Measurements from ENCODE around the gene IQCH. TPM values are rescaled to one million over a fixed set of nuclear protein-coding genes. Genes with fewer than 3 reads are reported as not detected.

The IQCH gene
- total RNA-seq (2014; rRNA removed; shearing (Covaris generic)) (1.0 and 4.6 TPM in 2 replicates), polyA plus RNA-seq (2016; fragmentation: Nextera tagmentation; extraction: Ambion mirVana) (1.4 and 1.7 TPM in 2 replicates)
- long read RNA-seq, partial matches to known transcripts, result 0 of 2 reads
- long read RNA-seq, other reads (novel, unspliced or antisense), result 1 of 2 reads

DNA sequence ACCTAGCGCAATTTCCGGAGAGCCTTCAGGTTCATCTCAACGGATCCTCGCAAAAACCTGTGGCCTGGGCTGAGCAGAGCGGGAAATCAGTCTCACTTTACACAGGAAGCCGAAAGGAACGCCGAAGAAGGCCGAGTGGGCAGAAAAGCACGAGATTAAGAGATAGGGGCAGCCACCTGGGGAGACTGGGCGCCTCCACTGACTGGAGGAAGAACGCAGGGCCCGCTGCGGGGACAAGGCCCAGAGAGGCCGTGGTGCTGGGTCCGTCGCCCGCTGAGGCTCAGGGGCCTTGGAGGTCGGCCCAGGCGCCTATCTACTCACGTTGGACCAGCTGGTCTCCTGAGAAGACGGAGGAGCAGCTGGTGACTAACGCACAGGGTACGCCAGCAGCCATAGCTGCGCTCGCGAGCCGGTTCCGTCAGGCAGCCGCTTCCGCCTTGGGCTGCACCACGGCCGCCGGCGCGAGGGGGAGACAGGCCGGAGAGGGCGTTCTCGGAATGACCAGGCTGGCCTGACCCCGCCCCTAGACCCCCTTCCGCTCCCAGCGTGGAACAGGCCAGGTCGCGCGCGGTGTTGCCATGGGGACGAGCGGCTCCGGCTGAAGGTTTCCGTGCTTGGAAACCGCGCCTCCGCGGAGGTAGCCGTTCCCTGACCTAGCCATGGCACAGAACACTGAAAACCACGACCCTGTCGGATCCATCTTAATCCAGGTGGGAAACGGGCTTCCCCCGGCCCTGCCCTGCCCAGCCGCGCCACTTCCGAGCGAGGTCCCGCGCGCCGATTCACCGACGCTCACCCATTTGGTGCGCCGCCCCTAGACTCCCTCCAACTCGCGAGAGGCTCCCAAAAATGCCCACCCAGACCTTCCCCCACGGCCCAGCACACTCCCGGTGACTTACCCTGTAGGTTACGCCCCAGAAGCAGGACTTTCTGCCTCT, at the start of gene IQCH, which contains the start of gene AAGAB:
TSS of gene IQCH (plus strand) at position 549 of the 938 bp plus-strand sequence. CDS start at position 660, 111 bp downstream.
TSS of gene AAGAB (minus strand) at position 424 of the 938 bp plus-strand sequence. CDS start at position 394, 30 bp downstream.
- Histone ChIP-seq H4K20me1 (replicated peaks; ENCODE audit: insufficient read depth) (peaks cover 5% of the 10 kb centered on the region; the same call in 1 of the 2 replicates), H3K79me2 (replicated peaks; ENCODE audit: insufficient read depth) (peaks cover 48% of the 10 kb centered on the region), H3K27me3 (ENCODE audit: insufficient read depth) (no peaks in the 10 kb centered on the region), H3K27ac (ENCODE audit: low read depth) (peak within 1 kb of the TSS; percentile 82), H3K4me2 (peak within 1 kb of the TSS; percentile 94), H3K4me1 (ENCODE audit: insufficient read depth) (peaks cover 7% of the 10 kb centered on the region; the same call in 1 of the 2 replicates), H3K4me3 (peak within 1 kb of the TSS; percentile 96), H3K36me3 (ENCODE audit: insufficient read depth) (no peaks in the 10 kb centered on the region), H2AFZ (peak within 1 kb of the TSS; percentile 95), H3F3A (replicated peaks; ENCODE audit: low read depth) (no peaks in the 10 kb centered on the region), H3K9me2 (ENCODE audit: insufficient read depth) (no peaks in the 10 kb centered on the region)
- Mint-ChIP-seq H3K36me3 (ENCODE audit: low read depth) (no peaks in the 10 kb centered on the region), H3K27ac (peak within 1 kb of the TSS; percentile 98), H3K4me3 (peak within 1 kb of the TSS; percentile 100), H3K9me3 (no peaks in the 10 kb centered on the region), H3K27me3 (ENCODE audit: insufficient read depth, low read depth, poor library complexity) (peaks cover 4% of the 10 kb centered on the region), H3K4me1 (peaks cover 8% of the 10 kb centered on the region)
- DNase-seq (ENCODE audit: low spot score) (peak; percentile 97), ATAC-seq (peak; percentile 94)
- no peak for TF ChIP-seq STAT1 (IDR thresholded peaks at IDR 0.05; ENCODE audit: unreplicated experiment)
- TF ChIP-seq ZNF114 (CRISPR knock-in tag; IDR thresholded peaks at IDR 0.05), result no peak
- TF ChIP-seq, protein P1, sequence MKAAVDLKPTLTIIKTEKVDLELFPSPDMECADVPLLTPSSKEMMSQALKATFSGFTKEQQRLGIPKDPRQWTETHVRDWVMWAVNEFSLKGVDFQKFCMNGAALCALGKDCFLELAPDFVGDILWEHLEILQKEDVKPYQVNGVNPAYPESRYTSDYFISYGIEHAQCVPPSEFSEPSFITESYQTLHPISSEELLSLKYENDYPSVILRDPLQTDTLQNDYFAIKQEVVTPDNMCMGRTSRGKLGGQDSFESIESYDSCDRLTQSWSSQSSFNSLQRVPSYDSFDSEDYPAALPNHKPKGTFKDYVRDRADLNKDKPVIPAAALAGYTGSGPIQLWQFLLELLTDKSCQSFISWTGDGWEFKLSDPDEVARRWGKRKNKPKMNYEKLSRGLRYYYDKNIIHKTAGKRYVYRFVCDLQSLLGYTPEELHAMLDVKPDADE (IDR thresholded peaks at IDR 0.05), result 0 out of 2 replicates have a peak, but pooled peaks have one; percentile 17
- no peak for TF ChIP-seq EZH2phosphoT487 (IDR thresholded peaks at IDR 0.05; ENCODE audit: unreplicated experiment)
- TF ChIP-seq, protein P2, sequence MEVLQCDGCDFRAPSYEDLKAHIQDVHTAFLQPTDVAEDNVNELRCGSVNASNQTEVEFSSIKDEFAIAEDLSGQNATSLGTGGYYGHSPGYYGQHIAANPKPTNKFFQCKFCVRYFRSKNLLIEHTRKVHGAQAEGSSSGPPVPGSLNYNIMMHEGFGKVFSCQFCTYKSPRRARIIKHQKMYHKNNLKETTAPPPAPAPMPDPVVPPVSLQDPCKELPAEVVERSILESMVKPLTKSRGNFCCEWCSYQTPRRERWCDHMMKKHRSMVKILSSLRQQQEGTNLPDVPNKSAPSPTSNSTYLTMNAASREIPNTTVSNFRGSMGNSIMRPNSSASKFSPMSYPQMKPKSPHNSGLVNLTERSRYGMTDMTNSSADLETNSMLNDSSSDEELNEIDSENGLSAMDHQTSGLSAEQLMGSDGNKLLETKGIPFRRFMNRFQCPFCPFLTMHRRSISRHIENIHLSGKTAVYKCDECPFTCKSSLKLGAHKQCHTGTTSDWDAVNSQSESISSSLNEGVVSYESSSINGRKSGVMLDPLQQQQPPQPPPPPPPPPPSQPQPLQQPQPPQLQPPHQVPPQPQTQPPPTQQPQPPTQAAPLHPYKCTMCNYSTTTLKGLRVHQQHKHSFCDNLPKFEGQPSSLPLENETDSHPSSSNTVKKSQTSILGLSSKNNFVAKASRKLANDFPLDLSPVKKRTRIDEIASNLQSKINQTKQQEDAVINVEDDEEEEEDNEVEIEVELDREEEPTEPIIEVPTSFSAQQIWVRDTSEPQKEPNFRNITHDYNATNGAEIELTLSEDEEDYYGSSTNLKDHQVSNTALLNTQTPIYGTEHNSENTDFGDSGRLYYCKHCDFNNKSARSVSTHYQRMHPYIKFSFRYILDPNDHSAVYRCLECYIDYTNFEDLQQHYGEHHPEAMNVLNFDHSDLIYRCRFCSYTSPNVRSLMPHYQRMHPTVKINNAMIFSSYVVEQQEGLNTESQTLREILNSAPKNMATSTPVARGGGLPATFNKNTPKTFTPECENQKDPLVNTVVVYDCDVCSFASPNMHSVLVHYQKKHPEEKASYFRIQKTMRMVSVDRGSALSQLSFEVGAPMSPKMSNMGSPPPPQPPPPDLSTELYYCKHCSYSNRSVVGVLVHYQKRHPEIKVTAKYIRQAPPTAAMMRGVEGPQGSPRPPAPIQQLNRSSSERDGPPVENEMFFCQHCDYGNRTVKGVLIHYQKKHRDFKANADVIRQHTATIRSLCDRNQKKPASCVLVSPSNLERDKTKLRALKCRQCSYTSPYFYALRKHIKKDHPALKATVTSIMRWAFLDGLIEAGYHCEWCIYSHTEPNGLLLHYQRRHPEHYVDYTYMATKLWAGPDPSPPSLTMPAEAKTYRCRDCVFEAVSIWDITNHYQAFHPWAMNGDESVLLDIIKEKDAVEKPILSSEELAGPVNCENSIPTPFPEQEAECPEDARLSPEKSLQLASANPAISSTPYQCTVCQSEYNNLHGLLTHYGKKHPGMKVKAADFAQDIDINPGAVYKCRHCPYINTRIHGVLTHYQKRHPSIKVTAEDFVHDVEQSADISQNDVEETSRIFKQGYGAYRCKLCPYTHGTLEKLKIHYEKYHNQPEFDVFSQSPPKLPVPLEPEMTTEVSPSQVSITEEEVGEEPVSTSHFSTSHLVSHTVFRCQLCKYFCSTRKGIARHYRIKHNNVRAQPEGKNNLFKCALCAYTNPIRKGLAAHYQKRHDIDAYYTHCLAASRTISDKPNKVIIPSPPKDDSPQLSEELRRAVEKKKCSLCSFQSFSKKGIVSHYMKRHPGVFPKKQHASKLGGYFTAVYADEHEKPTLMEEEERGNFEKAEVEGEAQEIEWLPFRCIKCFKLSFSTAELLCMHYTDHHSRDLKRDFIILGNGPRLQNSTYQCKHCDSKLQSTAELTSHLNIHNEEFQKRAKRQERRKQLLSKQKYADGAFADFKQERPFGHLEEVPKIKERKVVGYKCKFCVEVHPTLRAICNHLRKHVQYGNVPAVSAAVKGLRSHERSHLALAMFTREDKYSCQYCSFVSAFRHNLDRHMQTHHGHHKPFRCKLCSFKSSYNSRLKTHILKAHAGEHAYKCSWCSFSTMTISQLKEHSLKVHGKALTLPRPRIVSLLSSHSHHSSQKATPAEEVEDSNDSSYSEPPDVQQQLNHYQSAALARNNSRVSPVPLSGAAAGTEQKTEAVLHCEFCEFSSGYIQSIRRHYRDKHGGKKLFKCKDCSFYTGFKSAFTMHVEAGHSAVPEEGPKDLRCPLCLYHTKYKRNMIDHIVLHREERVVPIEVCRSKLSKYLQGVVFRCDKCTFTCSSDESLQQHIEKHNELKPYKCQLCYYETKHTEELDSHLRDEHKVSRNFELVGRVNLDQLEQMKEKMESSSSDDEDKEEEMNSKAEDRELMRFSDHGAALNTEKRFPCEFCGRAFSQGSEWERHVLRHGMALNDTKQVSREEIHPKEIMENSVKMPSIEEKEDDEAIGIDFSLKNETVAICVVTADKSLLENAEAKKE (CRISPR knock-in tag; IDR thresholded peaks at IDR 0.05), result no peak
- TF ChIP-seq POLR2AphosphoS5 (IDR thresholded peaks at IDR 0.05; ENCODE audit: low read depth), result peak; percentile 75
- TF ChIP-seq CREB1 (CRISPR knock-in tag; IDR thresholded peaks at IDR 0.05; ENCODE audit: low read depth), result peak; percentile 58
